ENCODE measurements around the gene GRIN2B.

GRIN2B gene

GRCh38 chr12:13981296-13981962, at the start of gene GRIN2B:
Gene GRIN2B (minus strand): TSS chr12:13981602. CDS start chr12:13866208, 115,394 bp downstream.
- Histone ChIP-seq H3K27me3 (peaks cover 0 to 53% of the 10 kb centered on the region in 2 donors), H3K9me3 (no peaks in the 10 kb centered on the region), H3K4me1 (peaks cover 0 to 20% (median 13%) of the 10 kb centered on the region in 4 donors), H3K36me3 (no peaks in the 10 kb centered on the region), H3K27ac (no peak within 1 kb of the TSS), H3K4me3 (peak within 1 kb of the TSS in 1 of 2 donors; percentile 23)
- DNase-seq = no peak
- intact Hi-C loops (cut with DNase I; ENCODE audit: low total_unique reads) = no loop called here
- TF ChIP-seq CTCF (IDR thresholded peaks at IDR 0.05) = no peak

DNA sequence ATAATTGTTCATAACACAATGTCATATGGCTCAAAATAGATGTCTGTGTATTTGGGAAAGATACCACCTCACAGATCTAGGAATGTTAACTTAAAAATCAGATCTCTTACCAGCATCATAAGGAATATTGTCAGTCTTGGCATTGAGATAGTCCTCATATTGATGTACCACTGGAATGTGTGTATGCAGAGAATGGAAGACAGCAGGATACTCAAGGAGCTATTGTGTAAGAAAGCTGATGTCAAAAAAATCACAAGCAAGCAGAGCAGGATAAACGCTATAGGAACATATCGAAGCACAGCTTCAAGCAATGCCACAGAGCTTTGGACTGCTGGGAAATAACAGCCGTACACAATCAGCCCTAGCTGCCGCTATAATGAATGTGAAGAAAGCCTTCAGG, 45.1 kb upstream of the GRIN2B start:
- Histone ChIP-seq H3K36me3 (no peaks in the 10 kb centered on the region), H3K27me3 (no peaks in the 10 kb centered on the region), H3K4me1 (no peaks in the 10 kb centered on the region), H3K9me3 (no peaks in the 10 kb centered on the region), H3K27ac (no peak overlapping the region), H3K4me3 (no peak overlapping the region)
- no peak for DNase-seq
- intact Hi-C loops (cut with DNase I; ENCODE audit: low total_unique reads) = no loop called here
- no peak for TF ChIP-seq CTCF (IDR thresholded peaks at IDR 0.05)

DNA sequence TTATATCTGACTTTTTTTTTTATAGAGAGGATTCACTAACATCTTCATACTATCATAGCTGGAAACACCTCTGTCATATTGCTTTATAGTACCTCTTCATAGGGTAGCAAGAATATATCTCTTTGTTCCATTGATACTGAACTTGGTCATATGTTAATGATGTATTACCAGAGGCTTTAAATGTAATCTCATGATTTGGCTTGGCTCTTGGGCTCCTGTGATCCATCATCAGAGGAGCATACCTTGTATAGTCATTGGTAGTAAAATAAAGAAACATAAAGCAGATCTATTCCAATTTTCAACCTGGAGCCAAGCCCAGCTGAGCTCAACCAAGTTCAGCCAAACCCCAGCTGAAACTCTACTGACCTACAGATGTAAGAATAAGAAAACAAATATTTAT, 43.2 kb upstream of the GRIN2B start:
- no peak overlapping the region for H3K27ac ChIP-seq
- H3K4me3 ChIP-seq = no peak overlapping the region
- TF ChIP-seq CTCF (IDR thresholded peaks at IDR 0.05) = no peak
- H3K9me3 ChIP-seq = no peaks in the 10 kb centered on the region
- no peaks in the 10 kb centered on the region for H3K27me3 ChIP-seq
- no peaks in the 10 kb centered on the region for H3K4me1 ChIP-seq
- no peaks in the 10 kb centered on the region for H3K36me3 ChIP-seq
- intact Hi-C loops (cut with DNase I; ENCODE audit: low total_unique reads) = no loop called here
- DNase-seq = no peak

- Histone ChIP-seq H3K27me3 (no peaks in the 10 kb centered on the region), H3K9me3 (no peaks in the 10 kb centered on the region), H3K27ac (no peak overlapping the region), H3K36me3 (no peaks in the 10 kb centered on the region), H3K4me3 (no peak overlapping the region), H3K4me1 (no peaks in the 10 kb centered on the region)
- no peak for DNase-seq
- TF ChIP-seq CTCF (IDR thresholded peaks at IDR 0.05) = no peak
- intact Hi-C loops (cut with DNase I; ENCODE audit: low total_unique reads) = no loop called here
Measured at GRCh38 chr12:14018080-14018479, 36.7 kb upstream of the GRIN2B start.

DNA sequence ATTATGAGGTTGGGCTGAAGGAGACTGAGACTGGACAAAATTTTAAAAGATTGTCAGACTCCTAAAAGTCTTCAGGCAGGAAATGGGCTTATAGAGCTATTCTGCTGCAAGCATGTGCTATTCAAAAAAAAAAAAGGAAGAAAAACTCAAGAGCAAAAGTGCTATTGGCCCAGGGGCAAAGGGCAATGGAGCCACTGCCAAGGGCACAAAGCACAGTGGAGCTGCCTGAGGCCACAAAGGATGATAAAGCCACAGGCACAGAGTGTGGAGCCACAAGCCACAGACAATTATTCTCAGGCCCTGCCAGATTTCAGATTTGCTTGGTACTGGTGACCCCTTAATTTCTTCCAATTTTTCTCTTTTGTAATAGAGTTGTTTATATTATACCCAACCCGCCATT, 29.6 kb upstream of the GRIN2B start:
- H3K27me3 ChIP-seq = no peaks in the 10 kb centered on the region
- no peaks in the 10 kb centered on the region for H3K9me3 ChIP-seq
- H3K4me1 ChIP-seq = no peaks in the 10 kb centered on the region
- H3K36me3 ChIP-seq = no peaks in the 10 kb centered on the region
- H3K4me3 ChIP-seq = no peak overlapping the region
- DNase-seq = no peak
- intact Hi-C loops (cut with DNase I; ENCODE audit: low total_unique reads) = no loop called here
- no peak for TF ChIP-seq CTCF (IDR thresholded peaks at IDR 0.05)
- no peak overlapping the region for H3K27ac ChIP-seq

- Histone ChIP-seq H3K27me3 (no peaks in the 10 kb centered on the region), H3K27ac (no peak overlapping the region), H3K36me3 (no peaks in the 10 kb centered on the region), H3K9me3 (no peaks in the 10 kb centered on the region), H3K4me3 (no peak overlapping the region), H3K4me1 (no peaks in the 10 kb centered on the region)
- no peak for DNase-seq
- no peak for TF ChIP-seq CTCF (IDR thresholded peaks at IDR 0.05)
- intact Hi-C loops (cut with DNase I; ENCODE audit: low total_unique reads) = no loop called here
Measured at GRCh38 chr12:14007639-14008038, 26.2 kb upstream of the GRIN2B start.

Measured in tibial artery (tissue), 4 donors.